Endothelial cell of umbilical vein (primary cell): ENCODE measurements around the gene CLRN1. TPM values are rescaled to one million over a fixed set of nuclear protein-coding genes. Genes with fewer than 3 reads are reported as not detected.

Source experiments
- BruUV-seq: library from RNA; stranded (reverse); fragments of 400-500 nt; replicated peaks from 2 replicates; lab custom pipeline; 2021; lab: Mats Ljungman, UMichigan
- CTCF ChIA-PET: fragments of 300-600, 350-600 bp; sonication (Branson Sonifier 250); formaldehyde crosslinking; loops from one replicate; lab custom pipeline; 2021; ENCODE audit warnings: antibody characterized with exemption, inconsistent platforms; lab: Charles Lee
- POLR2A ChIA-PET: fragments of 300-600, 350-600 bp; sonication (Branson Sonifier 250); formaldehyde crosslinking; loops from one replicate; lab custom pipeline; 2021; ENCODE audit warnings: antibody characterized with exemption, inconsistent platforms; lab: Charles Lee
- DNase-seq: peaks from one replicate; pipeline ENCODE4 v3.0.0-alpha.2; 2011; ENCODE audit warnings: low read depth, low spot score
- FAIRE-seq: peaks from 2 replicates; lab custom pipeline; 2011; peaks lifted over from hg19 to GRCh38; lab: Jason Lieb, UNC
- H2AFZ ChIP-seq: 2 replicates; pipeline ENCODE4 v1.6.0; 2012; ENCODE audit warnings: low read depth, low read length, control low read depth, inconsistent platforms
- H3K27ac ChIP-seq: 2 replicates; pipeline ENCODE4 v1.5.1; 2011; ENCODE audit warnings: low read depth, mild to moderate bottlenecking, control low read depth, low read length, moderate library complexity; ENCODE audit not compliant: insufficient read depth
- H3K27me3 ChIP-seq, 2 experiments: 2 replicates each; pipeline versions ENCODE4 v1.6.0 to v1.6.1; 2011; ENCODE audit warnings: low read length in 2 of 2, mixed read lengths in 1 of 2; ENCODE audit not compliant: control insufficient read depth in 2 of 2, insufficient read depth in 2 of 2
- H3K36me3 ChIP-seq, 2 experiments: 2 replicates in 1 of 2; 3 replicates in 1 of 2; pipeline ENCODE4 v1.5.1; 2011; ENCODE audit warnings: low read length in 2 of 2, mild to moderate bottlenecking in 1 of 2, moderate library complexity in 1 of 2; ENCODE audit not compliant: control insufficient read depth in 2 of 2, insufficient read depth in 2 of 2; ENCODE audit errors: extremely low read depth in 1 of 2
- H3K4me1 ChIP-seq: 3 replicates; pipeline ENCODE4 v1.5.1; 2011; ENCODE audit warnings: mild to moderate bottlenecking, low read length; ENCODE audit not compliant: control insufficient read depth, insufficient read depth; ENCODE audit errors: extremely low read depth
- H3K4me2 ChIP-seq: 2 replicates; pipeline ENCODE4 v1.6.1; 2011; ENCODE audit warnings: low read length, control low read depth, mixed read lengths; ENCODE audit not compliant: insufficient read depth
- H3K4me3 ChIP-seq, 3 experiments: fragments of 200-600 bp in 1 of 3; sonication (generic), shearing (Covaris generic) in 1 of 3; replicated peaks in 1 of 3; 2 replicates each; pipeline ENCODE4 v1.5.1; 2011 to 2016; ENCODE audit warnings: control low read depth in 3 of 3, low read length in 3 of 3, mild to moderate bottlenecking in 2 of 3, inconsistent platforms in 1 of 3, low read depth in 1 of 3, moderate library complexity in 1 of 3; ENCODE audit not compliant: insufficient read depth in 1 of 3
- H3K79me2 ChIP-seq: 2 replicates; pipeline ENCODE4 v1.6.0; 2012; ENCODE audit warnings: low read length, inconsistent platforms; ENCODE audit not compliant: control insufficient read depth, insufficient read depth
- H3K9ac ChIP-seq: replicated peaks from 2 replicates; pipeline ENCODE3; 2011; ENCODE audit warnings: low read length, control low read depth; ENCODE audit not compliant: insufficient read depth; ENCODE audit errors: extremely low read depth
- H3K9me1 ChIP-seq: replicated peaks from 3 replicates; pipeline ENCODE4 v1.6.0; 2011; ENCODE audit warnings: mild to moderate bottlenecking, low read length; ENCODE audit not compliant: control insufficient read depth, insufficient read depth; ENCODE audit errors: extremely low read depth
- H3K9me3 ChIP-seq: replicated peaks from 2 replicates; pipeline ENCODE4 v1.5.1; 2012; ENCODE audit warnings: low read length, inconsistent platforms; ENCODE audit not compliant: control insufficient read depth, insufficient read depth
- H4K20me1 ChIP-seq: replicated peaks from 2 replicates; pipeline ENCODE3; 2011; ENCODE audit warnings: mild to moderate bottlenecking, low read length; ENCODE audit not compliant: control insufficient read depth, insufficient read depth; ENCODE audit errors: extremely low read depth
- CTCF ChIP-seq, 2 donors: IDR thresholded peaks; 1 replicate in 1 of 2; 2 replicates in 1 of 2; pipeline ENCODE4 v1.5.1; 2011; ENCODE audit warnings: low read length in 2 of 2, mild to moderate bottlenecking in 2 of 2, moderate library complexity in 2 of 2, control low read depth in 1 of 2, inconsistent platforms in 1 of 2, low read depth in 1 of 2; ENCODE audit not compliant: insufficient read depth in 1 of 2; ENCODE audit errors: extremely low read depth in 1 of 2
- EZH2 ChIP-seq: IDR thresholded peaks from 2 replicates; pipeline ENCODE4 v1.6.1; 2012; ENCODE audit warnings: borderline replicate concordance, low read depth, mild to moderate bottlenecking, moderate library complexity, low read length, inconsistent platforms; ENCODE audit not compliant: severe bottlenecking
- FOS ChIP-seq: IDR thresholded peaks from 2 replicates; pipeline ENCODE4 v1.6.1; 2011; ENCODE audit warnings: mild to moderate bottlenecking, low read length, moderate library complexity, borderline replicate concordance; ENCODE audit not compliant: insufficient read depth
- GATA2 ChIP-seq: IDR thresholded peaks from 2 replicates; pipeline ENCODE4 v1.7.0; 2011; ENCODE audit warnings: low read depth, mild to moderate bottlenecking, moderate library complexity, mixed read lengths, low read length; ENCODE audit not compliant: insufficient read length, insufficient read depth
- JUN ChIP-seq: IDR thresholded peaks from 2 replicates; pipeline ENCODE4 v1.6.1; 2011; ENCODE audit warnings: borderline replicate concordance, low read depth; ENCODE audit not compliant: insufficient read length, insufficient read depth
- MAX ChIP-seq: IDR thresholded peaks from 2 replicates; pipeline ENCODE4 v1.6.1; 2011; ENCODE audit not compliant: insufficient read depth, insufficient read length
- MYC ChIP-seq: IDR thresholded peaks from one replicate; pipeline ENCODE4 v1.6.1; 2011; ENCODE audit warnings: mild to moderate bottlenecking, low read depth, low read length
- POLR2A ChIP-seq: IDR thresholded peaks from 2 replicates; pipeline ENCODE4 v1.6.1; 2012; ENCODE audit warnings: low read depth, mild to moderate bottlenecking, control low read depth, low read length
- POLR2AphosphoS5 ChIP-seq: IDR thresholded peaks from 2 replicates; pipeline ENCODE4 v1.6.1; 2012; ENCODE audit warnings: low read depth, mild to moderate bottlenecking, control low read depth, low read length, moderate library complexity; ENCODE audit not compliant: insufficient read depth
- dilution Hi-C: fragments of 300-500 bp; cut with MboI; formaldehyde crosslinking; loops from one replicate; pipeline ENCODE4 v1.15.0; 2019; ENCODE audit warnings: low sequenced_read_pairs; ENCODE audit not compliant: extremely low pct_ligation_motif_present
- intact Hi-C: fragments of 100-400 bp; cut with micrococcal nuclease; formaldehyde crosslinking; loops from one replicate; pipeline ENCODE4 v1.10.0; 2022
- polyA plus RNA-seq, 4 experiments: library from polyadenylated mRNA; depleted of rRNA in 3 of 4; stranded (reverse) in 3 of 4; unstranded in 1 of 4; fragments of >200 nt; gene quantifications; 2 replicates each; pipeline versions ENCODE4 v1.2.1 to v1.2.3, GENCODE V29; 2011 to 2012; ENCODE audit warnings: missing spikeins in 1 of 4
- total RNA-seq: library from RNA; stranded (reverse); gene quantifications from 2 replicates; pipeline ENCODE4 v1.2.3, GENCODE V29; 2021

CLRN1 gene
- total and polyA plus RNA-seq, 2 donors (not counting 3 experiments of a cell fraction or from before 2014, with no cell fraction given): not detected

GRCh38 chr3:150975086-150975991 lies 2.8 kb upstream of the CLRN1 start:
- Histone ChIP-seq H2AFZ (no peak overlapping the region), H4K20me1 (no peaks in the 10 kb centered on the region), H3K9me1 (no peaks in the 10 kb centered on the region), H3K79me2 (no peaks in the 10 kb centered on the region), H3K27ac (no peak overlapping the region), H3K4me2 (no peak overlapping the region), H3K9ac (no peak overlapping the region), H3K27me3 (peaks cover 2 to 13% of the 10 kb centered on the region in 2 experiments), H3K4me3 (no peak overlapping the region), H3K4me1 (peaks cover 7% of the 10 kb centered on the region), H3K9me3 (no peaks in the 10 kb centered on the region), H3K36me3 (no peaks in the 10 kb centered on the region)
- ChIA-PET POLR2A (no interaction called here), CTCF (no interaction called here)
- BruUV-seq: no TSS peak
- dilution Hi-C loops: no loop called here
- intact Hi-C loops: no loop called here
- DNase-seq (no peak), FAIRE-seq (no peak)
- no peak for TF ChIP-seq GATA2
- TF ChIP-seq EZH2: no peak
- no peak for TF ChIP-seq JUN
- TF ChIP-seq CTCF (IDR thresholded peaks at IDR 0.05; ENCODE audit: extremely low read depth in 1 of 2, insufficient read depth in 1 of 2, low read depth in 1 of 2, low read length in 2 of 2): no peak
- no peak for TF ChIP-seq POLR2AphosphoS5
- no peak for TF ChIP-seq FOS
- no peak for TF ChIP-seq MYC
- TF ChIP-seq MAX: no peak
- TF ChIP-seq POLR2A: no peak
